HG03439 (cell line): ENCODE data around the gene UFSP2.

Experiments used
- ATAC-seq: cut with Tn5 transposase; IDR thresholded peaks from one replicate; pipeline ENCODE4 v1.9.1; 2021; ENCODE audit warnings: mild to moderate bottlenecking, moderate library complexity; ENCODE audit not compliant: unreplicated experiment

UFSP2 gene, protein sequence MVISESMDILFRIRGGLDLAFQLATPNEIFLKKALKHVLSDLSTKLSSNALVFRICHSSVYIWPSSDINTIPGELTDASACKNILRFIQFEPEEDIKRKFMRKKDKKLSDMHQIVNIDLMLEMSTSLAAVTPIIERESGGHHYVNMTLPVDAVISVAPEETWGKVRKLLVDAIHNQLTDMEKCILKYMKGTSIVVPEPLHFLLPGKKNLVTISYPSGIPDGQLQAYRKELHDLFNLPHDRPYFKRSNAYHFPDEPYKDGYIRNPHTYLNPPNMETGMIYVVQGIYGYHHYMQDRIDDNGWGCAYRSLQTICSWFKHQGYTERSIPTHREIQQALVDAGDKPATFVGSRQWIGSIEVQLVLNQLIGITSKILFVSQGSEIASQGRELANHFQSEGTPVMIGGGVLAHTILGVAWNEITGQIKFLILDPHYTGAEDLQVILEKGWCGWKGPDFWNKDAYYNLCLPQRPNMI

DNA sequence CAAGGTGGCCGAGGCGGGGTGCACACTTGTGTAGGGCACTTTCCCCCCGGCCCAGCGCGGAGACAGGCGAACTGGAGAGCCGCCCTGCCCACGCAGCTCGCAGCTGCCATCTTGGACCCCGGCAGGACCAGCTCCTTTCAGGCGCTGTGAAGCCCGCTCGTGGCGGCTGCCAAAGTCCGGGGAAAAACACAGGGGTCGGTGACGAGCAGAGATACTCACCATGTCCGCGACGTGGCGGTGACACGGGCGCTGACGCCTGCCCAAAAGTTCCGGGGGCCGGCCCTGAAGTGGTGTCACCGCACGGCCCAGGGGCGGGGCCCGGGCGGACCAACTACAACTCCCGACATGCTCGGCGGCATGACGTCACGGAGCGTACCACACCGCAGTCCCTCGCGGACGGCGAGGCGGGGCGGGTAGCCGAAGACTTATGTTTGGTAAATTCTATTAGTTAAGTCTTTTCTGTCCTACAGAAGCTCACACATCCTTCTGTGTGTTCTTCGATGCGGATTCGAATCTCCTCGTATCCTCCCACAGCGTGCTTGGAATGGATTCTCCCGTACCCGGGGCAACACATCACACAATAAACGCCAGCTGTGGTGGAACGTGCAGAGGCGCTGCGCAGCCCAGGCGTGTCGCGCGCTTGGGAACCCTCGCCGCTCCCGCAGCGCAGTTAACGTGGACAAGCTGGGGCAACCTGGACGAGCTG lies at the start of gene UFSP2:
Gene UFSP2, minus strand, starts transcription at position 318 of the 706 bp plus-strand sequence. Its CDS starts 96 bp downstream, at position 222.
- ATAC-seq: peak; percentile 94

DNA sequence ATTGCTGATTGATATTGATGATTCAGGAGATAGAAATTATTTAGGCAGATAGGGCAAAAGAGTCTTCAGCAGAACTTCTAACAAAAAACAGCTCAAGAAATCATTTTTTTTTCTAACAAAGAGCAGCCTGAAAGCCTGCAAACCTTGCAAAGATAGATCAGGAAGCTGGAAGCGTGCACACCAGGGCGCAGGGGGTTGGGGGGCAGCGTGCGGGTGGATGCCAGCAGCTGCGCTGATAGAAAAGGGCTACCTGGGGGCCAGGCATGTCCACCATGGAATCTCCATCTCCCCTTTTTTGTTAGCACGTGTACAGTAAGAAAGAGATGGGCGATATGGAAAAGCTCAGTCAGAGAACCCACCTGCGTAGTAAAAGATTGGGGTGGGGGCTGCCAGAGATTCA lies 47.5 kb upstream of the UFSP2 start:
- no peak for ATAC-seq

DNA sequence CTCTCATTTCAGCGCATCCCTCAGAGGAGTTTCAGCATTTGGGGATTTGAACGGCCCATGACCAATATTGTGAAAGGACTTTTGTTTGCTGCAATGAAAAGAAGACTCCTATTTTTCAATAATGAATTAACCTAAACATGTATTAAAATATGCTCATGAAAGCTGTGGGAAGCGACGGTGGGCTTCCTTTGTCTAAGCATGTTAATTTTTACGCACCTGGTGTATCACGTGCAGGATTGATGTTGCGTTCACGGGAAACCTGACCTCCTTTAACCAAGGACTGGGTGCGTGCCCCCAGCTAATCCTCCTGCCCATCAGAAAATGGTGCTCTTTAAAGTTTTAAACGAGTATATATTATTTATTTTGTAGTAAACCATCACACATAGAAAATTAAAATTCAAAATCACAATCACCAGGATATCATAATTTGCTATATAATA lies 46.4 kb upstream of the UFSP2 start:
- ATAC-seq: no peak

DNA sequence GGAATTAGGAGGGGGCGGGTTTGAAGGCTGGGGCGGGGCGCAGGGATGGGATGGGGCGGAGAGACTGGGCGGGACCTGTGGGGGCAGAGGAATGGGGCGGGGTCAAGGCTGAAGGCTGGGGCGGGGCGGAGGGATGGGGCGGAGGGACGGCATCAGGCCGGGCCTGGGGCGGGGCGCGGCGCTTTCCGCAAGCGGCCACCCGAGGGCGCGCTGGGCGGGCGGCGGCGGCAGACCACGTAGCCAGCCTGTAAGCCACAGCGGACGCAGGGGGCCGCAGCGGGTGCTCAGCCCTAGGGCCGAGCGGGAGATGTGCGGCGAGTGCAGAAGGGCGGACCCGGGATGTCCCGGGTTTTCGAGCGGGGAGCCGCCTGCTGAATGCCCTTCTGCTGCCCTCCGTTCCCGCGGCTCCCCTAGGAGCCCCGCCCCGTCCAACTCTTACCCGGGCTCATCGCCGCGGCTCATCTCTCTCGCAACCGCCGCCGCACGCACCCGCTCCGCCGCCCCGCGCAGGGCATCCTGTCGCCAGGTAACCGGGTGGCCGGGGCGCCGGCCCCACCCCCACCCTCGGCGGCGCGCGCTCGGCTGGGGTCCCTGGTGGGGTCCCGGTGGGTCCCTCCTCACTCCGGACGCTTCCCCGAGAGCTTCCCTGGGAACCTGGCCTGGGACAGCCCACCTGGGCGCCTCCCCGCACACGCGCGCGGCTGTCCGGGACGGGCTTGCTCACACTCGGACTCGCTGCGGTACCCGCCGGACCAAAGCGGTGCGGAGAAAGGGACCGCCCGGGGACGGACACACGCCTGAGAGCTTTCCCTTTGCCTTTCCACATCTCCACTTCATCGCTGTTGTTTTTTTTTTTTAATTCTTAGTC lies 45.7 kb upstream of the UFSP2 start, which contains the start of gene CCDC110:
Gene CCDC110, minus strand, starts transcription at position 499 of the 868 bp plus-strand sequence. Its CDS starts 50 bp downstream, at position 449.
- peak; percentile 93 for ATAC-seq

DNA sequence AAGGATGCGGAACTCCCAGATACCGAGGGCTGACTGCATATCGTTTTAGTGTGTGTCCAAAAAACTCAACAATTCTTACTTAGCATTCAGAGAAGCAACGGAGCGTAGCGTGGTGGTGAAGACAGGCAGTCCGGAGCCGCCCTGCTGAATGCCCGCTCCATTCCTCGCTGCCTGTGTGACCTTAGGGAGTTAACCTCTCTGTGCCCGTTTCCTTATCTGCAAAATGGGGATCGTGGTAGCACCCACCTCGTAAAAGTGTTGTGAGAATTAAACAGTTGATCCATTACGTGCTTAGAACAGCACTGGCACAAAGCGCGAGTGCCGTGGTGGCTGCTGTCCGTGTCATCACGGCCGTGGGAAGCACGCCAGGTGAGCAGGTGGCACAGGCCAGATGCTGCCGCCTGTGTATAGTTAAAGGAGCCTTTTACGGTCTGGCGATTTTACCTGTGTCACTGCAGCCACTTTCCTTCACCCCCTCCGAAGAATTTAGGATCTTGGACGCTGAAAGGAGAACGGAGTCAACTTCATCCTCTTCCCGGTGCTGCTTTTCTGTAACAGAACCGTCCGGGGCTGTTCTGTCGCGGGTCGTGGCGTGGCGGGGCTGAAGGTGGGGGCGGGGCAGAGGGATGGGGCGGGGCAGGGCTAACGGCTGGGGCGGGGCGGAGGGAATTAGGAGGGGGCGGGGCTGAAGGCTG lies 44.9 kb upstream of the UFSP2 start:
- peak; percentile 26 for ATAC-seq

DNA sequence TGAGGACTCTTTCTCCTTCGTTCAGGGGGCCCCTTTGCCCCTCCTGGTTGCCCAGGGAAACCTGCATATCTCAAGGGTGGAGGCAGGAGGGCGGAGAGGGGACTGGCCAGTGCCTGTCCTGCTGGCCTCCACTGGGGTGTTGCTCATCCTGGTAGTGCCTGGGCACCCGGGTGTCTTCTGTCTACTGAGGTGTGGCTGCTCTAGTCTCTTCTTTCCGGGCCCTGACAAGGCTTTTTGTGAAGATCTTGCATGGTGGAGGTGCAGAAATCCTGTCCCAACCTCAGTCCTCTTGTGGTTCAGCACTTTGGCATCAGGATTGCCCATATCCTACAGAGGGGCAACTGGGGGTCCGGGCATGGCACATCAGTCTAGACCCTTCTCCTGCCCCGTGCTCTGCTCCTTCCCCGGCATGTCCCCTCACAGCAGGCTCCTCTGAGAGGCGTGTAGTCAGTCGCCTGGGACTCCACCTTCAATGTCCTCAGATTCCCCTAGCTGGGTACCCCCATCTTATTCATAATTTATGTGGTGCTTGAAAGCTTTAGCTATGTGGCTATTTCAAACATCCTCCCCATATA lies 43.9 kb upstream of the UFSP2 start:
- ATAC-seq: no peak

DNA sequence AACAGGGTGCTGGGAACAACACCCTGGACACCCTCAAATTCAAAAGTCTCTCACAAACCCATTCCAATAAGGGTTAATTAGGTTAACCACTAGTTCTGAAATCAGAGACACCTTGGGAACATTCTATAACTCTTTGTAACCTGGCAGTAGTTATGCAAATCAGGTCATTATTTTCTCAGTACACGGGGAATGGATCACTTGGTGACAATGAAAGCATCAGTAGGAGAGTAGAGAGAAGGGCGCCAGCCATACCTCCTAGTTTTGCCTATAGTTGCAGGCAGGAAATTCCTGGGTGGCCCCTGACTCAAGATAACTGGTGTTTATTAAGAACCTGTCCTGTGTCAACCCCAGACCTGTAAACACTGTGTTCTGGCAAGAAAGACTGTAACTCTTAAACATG lies 43.2 kb upstream of the UFSP2 start:
- ATAC-seq: no peak

DNA sequence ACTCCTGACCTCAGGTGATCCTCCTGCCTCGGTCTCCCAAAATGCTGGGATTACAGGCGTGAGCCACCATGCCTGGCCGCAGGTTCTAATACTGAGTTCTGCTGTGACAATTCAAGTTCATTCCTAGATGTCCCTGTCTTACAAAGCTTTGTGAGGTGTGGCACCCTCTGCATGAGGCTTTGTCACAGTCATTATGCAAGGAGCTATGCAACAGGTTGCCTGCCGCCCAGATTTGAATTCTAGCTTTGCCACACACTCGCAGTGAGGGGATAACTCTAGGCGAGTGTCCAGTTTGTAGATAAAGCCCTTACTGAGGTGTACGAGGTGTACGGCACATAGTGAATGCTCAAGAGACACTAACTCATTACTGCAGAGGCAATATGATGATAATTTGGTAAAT lies 42.2 kb upstream of the UFSP2 start:
- no peak for ATAC-seq

DNA sequence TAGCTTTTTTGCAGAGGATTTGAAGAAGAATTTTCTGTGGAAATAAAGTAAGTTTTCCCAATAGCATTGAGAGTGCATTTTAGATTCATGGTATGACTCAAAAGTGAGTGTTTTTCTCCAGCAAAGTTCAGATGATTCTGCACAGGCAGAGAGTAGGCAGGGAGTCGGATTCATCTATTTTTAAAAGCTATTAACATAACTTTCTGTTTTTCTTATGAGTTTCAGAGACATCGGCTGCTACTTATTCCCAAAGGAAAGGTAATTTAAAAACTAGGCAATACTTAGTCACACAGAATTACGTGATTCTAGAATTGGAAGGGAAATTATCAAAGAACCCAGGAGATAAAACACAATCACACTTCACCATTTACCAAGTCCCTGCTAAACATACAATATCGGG lies 41.3 kb upstream of the UFSP2 start:
- no peak for ATAC-seq

DNA sequence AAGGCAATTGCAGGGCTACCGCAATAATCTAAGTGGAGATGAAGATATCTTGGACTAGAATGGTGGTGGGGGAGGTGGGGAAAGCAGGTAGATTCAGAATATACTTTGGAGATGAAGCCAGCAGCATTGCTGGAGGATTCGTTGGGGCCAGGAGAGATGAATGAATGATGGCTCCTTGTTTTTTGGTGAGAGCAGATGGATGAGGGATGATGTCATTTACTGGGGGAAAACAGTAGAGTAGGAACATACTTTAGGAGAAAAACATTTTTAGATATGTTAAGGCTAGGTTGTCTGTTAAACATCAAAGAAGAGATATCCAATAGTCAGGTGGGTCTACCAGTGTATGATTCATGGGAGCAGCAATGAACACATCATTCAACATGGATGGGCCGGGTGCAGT lies 39.9 kb upstream of the UFSP2 start:
- no peak for ATAC-seq

DNA sequence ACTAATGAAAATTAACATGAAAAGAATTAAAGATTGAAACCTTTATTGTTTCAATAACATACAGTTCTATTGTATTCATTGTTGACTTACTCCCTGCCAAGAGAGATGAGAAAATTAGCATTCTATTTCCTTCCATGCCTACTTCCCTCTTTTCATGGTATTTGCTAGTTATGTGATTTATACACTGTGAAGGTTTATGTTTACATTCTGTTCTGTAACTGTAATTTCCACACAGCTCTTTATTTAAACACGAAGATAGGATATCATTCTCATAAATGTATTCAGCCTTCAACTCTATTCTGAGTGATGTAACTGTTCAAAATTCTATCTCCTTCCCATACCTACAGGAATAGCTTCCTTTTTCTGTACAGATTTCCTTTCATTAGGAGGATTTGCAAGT lies 39.1 kb upstream of the UFSP2 start:
- no peak for ATAC-seq

DNA sequence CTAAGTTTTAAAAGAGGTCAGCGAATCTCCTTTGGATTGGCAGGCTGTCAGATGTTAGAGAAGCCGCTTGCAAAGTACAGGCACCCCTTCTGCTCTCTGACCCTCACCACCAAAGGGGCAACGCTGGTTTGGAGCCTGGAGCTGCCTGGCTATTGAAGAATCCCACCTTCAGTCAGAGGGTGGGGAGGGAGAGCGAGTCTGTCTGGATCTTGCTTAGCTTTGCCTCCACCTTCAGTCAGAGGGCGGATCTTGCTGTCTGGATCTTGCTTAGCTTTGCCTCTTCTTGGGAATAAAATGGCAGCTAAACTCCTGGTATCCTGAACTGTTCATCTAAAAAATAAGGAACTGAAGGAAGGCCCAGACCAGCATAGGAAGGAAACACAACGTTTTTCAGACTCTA lies 38.4 kb upstream of the UFSP2 start:
- ATAC-seq: no peak

DNA sequence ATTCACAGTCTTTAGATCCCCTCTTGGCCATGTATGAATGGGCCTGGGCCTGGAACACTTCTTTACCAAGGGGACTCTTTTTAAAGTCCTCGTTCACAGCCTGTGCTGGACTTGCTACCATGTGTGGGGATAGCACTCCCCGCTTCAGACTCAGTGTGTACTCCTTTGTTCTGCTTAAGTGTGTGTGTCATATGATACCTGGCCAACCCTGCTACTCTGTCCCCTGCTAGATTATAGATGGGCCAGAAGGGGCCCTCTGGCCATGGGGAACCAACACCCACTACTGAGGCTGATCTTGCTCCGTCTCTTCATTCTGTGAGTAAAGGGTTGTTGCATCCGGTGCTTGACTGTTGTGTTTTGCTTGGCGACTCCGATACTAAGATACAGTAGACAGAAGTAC lies 37.8 kb upstream of the UFSP2 start:
- ATAC-seq: no peak

DNA sequence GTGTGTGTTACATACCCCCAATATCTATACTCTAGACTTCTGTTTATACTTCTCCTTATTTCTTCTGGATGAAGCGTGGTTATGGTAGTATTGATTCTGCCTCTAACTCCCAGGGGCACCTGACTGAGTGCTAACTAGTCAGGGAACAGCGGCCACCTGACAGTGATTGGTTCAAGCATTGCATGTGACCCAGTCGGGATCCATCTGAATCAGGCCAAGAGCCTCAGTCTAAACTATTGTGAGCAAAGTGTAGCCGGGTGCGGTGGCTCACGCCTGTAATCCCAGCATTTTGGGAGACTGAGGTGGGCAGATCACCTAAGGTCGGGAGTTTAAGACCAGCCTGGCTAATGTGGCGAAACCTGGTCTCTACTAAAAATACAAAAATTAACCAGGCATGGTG lies 35.8 kb upstream of the UFSP2 start:
- no peak for ATAC-seq

DNA sequence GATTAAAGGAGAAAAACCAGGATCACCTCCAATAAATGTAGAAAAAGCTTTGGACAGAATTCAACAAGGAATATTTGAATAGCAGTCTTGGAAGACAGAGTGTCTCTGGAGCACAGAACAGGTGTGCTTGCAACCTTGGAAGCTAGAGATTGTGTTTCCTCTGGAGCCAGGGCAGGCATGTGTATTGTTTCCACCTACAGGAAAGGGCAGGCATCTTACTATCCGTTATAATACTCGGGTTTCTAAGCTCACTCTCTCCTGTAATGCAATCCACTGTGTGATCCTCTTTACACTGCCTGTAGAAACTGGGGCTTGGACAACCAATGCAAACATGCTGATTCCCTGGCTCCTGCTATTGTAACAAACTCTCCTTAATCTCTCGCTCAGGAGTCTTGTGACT lies 31.4 kb upstream of the UFSP2 start:
- ATAC-seq: no peak

DNA sequence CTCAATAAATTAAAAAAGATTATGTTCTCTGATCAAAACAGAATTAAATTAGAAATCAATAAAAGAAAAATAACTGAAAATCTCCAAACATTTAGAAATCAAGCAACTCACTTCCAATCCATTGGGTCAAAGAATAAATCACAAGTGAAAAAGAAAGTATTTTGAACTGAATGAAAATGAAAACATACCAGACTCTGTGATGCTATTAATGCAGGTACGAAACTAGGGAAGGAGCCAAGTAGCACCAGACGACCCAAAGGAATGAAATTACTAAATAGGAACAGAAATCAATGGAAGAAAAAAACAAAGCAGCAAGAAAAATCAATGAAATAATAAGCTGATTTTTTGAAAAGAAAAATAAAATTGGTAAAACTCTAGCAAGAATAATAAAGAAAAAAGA lies 30.4 kb upstream of the UFSP2 start:
- no peak for ATAC-seq

DNA sequence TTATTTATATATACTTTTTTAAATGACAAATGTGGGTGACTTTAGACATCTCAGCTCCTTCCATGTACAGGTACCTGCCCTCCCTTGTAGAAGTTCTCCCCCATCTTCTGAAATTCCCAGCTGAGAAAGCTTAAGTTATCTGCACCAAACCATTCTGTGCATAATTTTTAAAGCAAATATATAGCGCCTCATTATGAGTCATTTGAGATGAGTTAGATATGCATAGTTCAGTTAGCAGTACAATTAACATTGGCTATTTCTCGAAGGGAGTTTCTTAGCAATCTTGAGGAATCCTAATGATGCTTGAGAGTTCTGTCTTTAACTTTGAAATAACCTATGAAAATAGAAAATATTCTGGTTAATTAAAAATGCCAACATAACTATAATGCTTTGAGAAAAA lies 19.4 kb upstream of the UFSP2 start:
- no peak for ATAC-seq

DNA sequence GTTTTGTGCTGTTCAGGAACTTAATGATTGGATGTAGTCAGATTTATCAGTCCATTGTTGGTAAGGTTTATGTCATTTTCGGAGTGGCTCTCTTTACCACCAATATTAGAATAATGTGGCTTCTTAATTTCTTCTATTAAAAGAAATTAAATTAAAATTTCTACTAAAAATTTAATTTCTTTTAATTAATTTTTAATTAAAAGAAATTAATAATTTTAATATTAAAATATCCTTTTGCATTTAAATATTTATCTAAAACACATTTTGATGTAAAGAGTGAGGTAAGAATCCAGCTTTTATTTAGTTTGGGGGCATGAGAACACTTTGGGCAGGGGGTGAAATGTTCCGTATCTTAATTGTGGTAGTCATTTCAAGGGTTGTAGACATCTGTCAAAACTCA lies 15.7 kb upstream of the UFSP2 start:
- no peak for ATAC-seq

DNA sequence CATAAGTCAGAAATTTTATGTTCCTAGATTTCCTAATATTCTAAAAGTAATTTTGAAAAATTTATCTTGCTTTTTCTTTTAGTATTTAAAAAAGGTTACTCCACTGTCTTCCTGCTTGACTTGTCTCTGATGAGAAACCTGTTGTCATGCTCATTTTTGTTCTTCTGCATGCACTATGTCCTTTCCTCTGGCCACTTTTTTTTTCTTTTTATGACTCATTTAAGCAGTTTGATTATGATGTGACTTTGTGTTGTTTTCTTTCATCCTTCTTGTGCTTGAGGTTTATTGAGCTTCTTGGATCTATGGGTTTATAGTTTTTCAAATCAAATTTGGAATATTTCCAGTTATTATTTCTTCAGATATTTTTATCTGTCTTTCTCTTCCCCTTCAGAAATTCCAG lies 12.0 kb upstream of the UFSP2 start:
- no peak for ATAC-seq

DNA sequence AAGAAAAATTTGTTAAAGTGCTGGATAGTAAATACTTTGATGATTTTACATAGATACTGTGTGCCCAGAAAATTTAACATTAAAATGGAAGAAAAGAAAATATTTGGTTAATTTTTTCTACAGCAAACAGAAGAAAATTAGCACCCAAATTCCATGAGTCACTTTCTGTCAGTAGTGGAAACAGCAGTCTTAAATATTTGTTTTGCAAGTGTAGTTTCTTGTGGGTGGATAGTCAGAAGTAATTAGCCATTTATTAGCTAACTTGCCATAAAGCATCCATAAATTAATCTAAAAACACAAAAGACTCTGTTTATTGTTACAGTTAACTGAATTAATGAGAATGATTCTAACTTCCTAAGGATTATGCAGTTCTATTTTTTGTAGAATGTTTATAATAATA lies 9.7 kb upstream of the UFSP2 start:
- ATAC-seq: no peak
